Neuronal stem cell (in vitro differentiated cells): ENCODE results near the gene CIDEA.

Source experiments
- DNase-seq: peaks from one replicate; pipeline ENCODE4 v3.0.0-alpha.2; 2013; ENCODE audit warnings: low spot score
- H2AFZ ChIP-seq: one replicate; pipeline ENCODE4 v1.6.1; 2013; ENCODE audit warnings: mild to moderate bottlenecking, low read length, inconsistent platforms
- H2AK5ac ChIP-seq: 2 replicates; pipeline ENCODE4 v1.6.1; 2013; ENCODE audit warnings: low read depth, mild to moderate bottlenecking, inconsistent platforms, low read length, moderate library complexity, mixed read lengths
- H2BK120ac ChIP-seq: 2 replicates; pipeline ENCODE4 v1.6.1; 2013; ENCODE audit warnings: low read depth, mild to moderate bottlenecking, inconsistent platforms, low read length, moderate library complexity, mixed read lengths
- H2BK12ac ChIP-seq: one replicate; pipeline ENCODE4 v1.6.1; 2013; ENCODE audit warnings: low read length, inconsistent platforms
- H2BK15ac ChIP-seq: 2 replicates; pipeline ENCODE4 v1.6.1; 2013; ENCODE audit warnings: mild to moderate bottlenecking, low read length, inconsistent platforms, mixed read lengths
- H2BK5ac ChIP-seq: one replicate; pipeline ENCODE4 v1.6.1; 2013; ENCODE audit warnings: inconsistent platforms, mild to moderate bottlenecking, low read length, moderate library complexity
- H3K14ac ChIP-seq: one replicate; pipeline ENCODE4 v1.6.1; 2013; ENCODE audit warnings: low read length, inconsistent platforms
- H3K18ac ChIP-seq: 2 replicates; pipeline ENCODE4 v1.6.1; 2013; ENCODE audit warnings: low read length, inconsistent platforms
- H3K23ac ChIP-seq: 2 replicates; pipeline ENCODE4 v1.6.1; 2013; ENCODE audit warnings: low read depth, mild to moderate bottlenecking, mixed read lengths, low read length, inconsistent platforms; ENCODE audit not compliant: poor library complexity
- H3K27ac ChIP-seq: replicated peaks from 3 replicates; pipeline ENCODE4 v1.5.1; 2013; ENCODE audit warnings: low read length, inconsistent platforms
- H3K27me3 ChIP-seq, 3 experiments: 2 replicates each; pipeline ENCODE4 v1.6.1; 2013; ENCODE audit warnings: low read length in 3 of 3, mild to moderate bottlenecking in 2 of 3, inconsistent platforms in 1 of 3, low read depth in 1 of 3, mixed read lengths in 1 of 3, moderate library complexity in 1 of 3; ENCODE audit not compliant: control insufficient read depth in 3 of 3, insufficient read depth in 3 of 3
- H3K36me3 ChIP-seq, 2 donors: replicated peaks in 1 of 2; 2 replicates each; pipeline ENCODE4 v1.6.1; 2013; ENCODE audit warnings: low read length in 2 of 2; ENCODE audit not compliant: control insufficient read depth in 2 of 2, insufficient read depth in 2 of 2
- H3K4ac ChIP-seq: 2 replicates; pipeline ENCODE4 v1.6.1; 2013; ENCODE audit warnings: inconsistent platforms, mild to moderate bottlenecking, low read length, moderate library complexity
- H3K4me1 ChIP-seq, 2 donors: 1 replicate in 1 of 2; 2 replicates in 1 of 2; pipeline ENCODE4 v1.6.1; 2013; ENCODE audit warnings: low read length in 2 of 2, low read depth in 1 of 2; ENCODE audit not compliant: control insufficient read depth in 2 of 2, insufficient read depth in 1 of 2
- H3K4me2 ChIP-seq: one replicate; pipeline ENCODE4 v1.6.1; 2013; ENCODE audit warnings: mild to moderate bottlenecking, low read length, inconsistent platforms; ENCODE audit not compliant: insufficient read depth, poor library complexity, severe bottlenecking
- H3K4me3 ChIP-seq, 2 donors: 2 replicates each; pipeline ENCODE4 v1.5.1; 2013; ENCODE audit warnings: low read length in 2 of 2, mild to moderate bottlenecking in 2 of 2, inconsistent platforms in 1 of 2, moderate library complexity in 1 of 2
- H3K79me1 ChIP-seq: one replicate; pipeline ENCODE4 v1.6.1; 2013; ENCODE audit warnings: low read depth, mild to moderate bottlenecking, inconsistent platforms, low read length, moderate library complexity
- H3K9ac ChIP-seq: one replicate; pipeline ENCODE4 v1.6.1; 2013; ENCODE audit warnings: mild to moderate bottlenecking, low read depth, low read length, inconsistent platforms; ENCODE audit not compliant: poor library complexity
- H3K9me3 ChIP-seq, 2 donors: replicated peaks in 1 of 2; 2 replicates each; pipeline versions ENCODE3 to v1.6.1; 2013; ENCODE audit warnings: low read length in 2 of 2, mild to moderate bottlenecking in 2 of 2, inconsistent platforms in 1 of 2, low read depth in 1 of 2, mixed read lengths in 1 of 2, moderate library complexity in 1 of 2; ENCODE audit not compliant: control insufficient read depth in 2 of 2, insufficient read depth in 1 of 2
- H4K8ac ChIP-seq: one replicate; pipeline ENCODE4 v1.6.1; 2013; ENCODE audit warnings: low read depth, mild to moderate bottlenecking, inconsistent platforms, low read length, moderate library complexity
- H4K91ac ChIP-seq: one replicate; pipeline ENCODE4 v1.6.1; 2013; ENCODE audit warnings: low read length, low read depth, mild to moderate bottlenecking, inconsistent platforms; ENCODE audit not compliant: poor library complexity
- WGBS, 2 donors: extraction: QIAGEN DNeasy Blood & Tissue Kit; methylation state at CpG; one replicate each; pipeline ENCODE4 v1.1.7; 2013; ENCODE audit warnings: missing lambda C conversion rate in 2 of 2, mixed read lengths in 1 of 2; ENCODE audit not compliant: insufficient read length in 2 of 2, insufficient replicate concordance in 1 of 2; ENCODE audit errors: extremely low coverage in 2 of 2; 5-methylcytosine and 5-hydroxymethylcytosine counted together

The CIDEA gene

GRCh38 chr18:12307701-12308385 lies 53.7 kb downstream of the CIDEA start, which contains the start of gene TUBB6:
TSS of gene TUBB6 (plus strand) at chr18:12308241. CDS start at chr18:12308293, 52 bp downstream.
- no peak within 1 kb of the TSS for H3K4ac ChIP-seq
- no peak within 1 kb of the TSS for H2BK12ac ChIP-seq
- peak within 1 kb of the TSS; percentile 73 for H2AK5ac ChIP-seq
- H3K4me3 ChIP-seq = peak within 1 kb of the TSS; percentile 93 to 95
- peak; percentile 57 for DNase-seq
- H2AFZ ChIP-seq = peak within 1 kb of the TSS; percentile 96
- peak within 1 kb of the TSS; percentile 18 for H2BK120ac ChIP-seq
- H2BK15ac ChIP-seq = peak within 1 kb of the TSS; percentile 67
- peak within 1 kb of the TSS; percentile 56 for H3K14ac ChIP-seq
- H3K9me3 ChIP-seq = peaks cover 7 to 27% of the 10 kb centered on the region in 2 donors
- peak within 1 kb of the TSS; percentile 85 for H4K91ac ChIP-seq
- peak within 1 kb of the TSS; percentile 35 for H3K27ac ChIP-seq
- H3K36me3 ChIP-seq = peaks cover 11 to 31% of the 10 kb centered on the region in 2 donors
- no peak within 1 kb of the TSS for H4K8ac ChIP-seq
- peak within 1 kb of the TSS; percentile 96 for H3K23ac ChIP-seq
- peaks cover 6 to 13% of the 10 kb centered on the region in 2 donors for H3K4me1 ChIP-seq
- WGBS, 2 donors = no CpG with 5 or more reads among the region's 88 CpGs
- H3K79me1 ChIP-seq = no peaks in the 10 kb centered on the region
- H3K18ac ChIP-seq = peak within 1 kb of the TSS; percentile 95
- H3K4me2 ChIP-seq = peak within 1 kb of the TSS; percentile 64
- no peak within 1 kb of the TSS for H2BK5ac ChIP-seq
- peak within 1 kb of the TSS; percentile 91 for H3K9ac ChIP-seq
- peaks cover 3 to 32% (median 20%) of the 10 kb centered on the region in 3 experiments for H3K27me3 ChIP-seq

GRCh38 chr18:12308386-12309100 lies 54.4 kb downstream of the CIDEA start:
- Histone ChIP-seq H3K23ac (peak overlapping the region; percentile 96), H3K4me1 (peaks cover 6 to 13% of the 10 kb centered on the region in 2 donors), H4K8ac (no peak overlapping the region), H3K14ac (peak overlapping the region; percentile 56), H3K18ac (peak overlapping the region; percentile 95), H3K4me2 (peak overlapping the region; percentile 64), H2BK5ac (no peak overlapping the region), H4K91ac (no peak overlapping the region), H2BK15ac (peak overlapping the region; percentile 67), H3K27me3 (peaks cover 3 to 30% (median 20%) of the 10 kb centered on the region in 3 experiments), H3K4ac (no peak overlapping the region), H3K4me3 (peak overlapping the region; percentile 93 to 95), H2AFZ (peak overlapping the region; percentile 96), H2BK120ac (peak overlapping the region; percentile 18), H2BK12ac (no peak overlapping the region), H3K9me3 (peaks cover 7 to 27% of the 10 kb centered on the region in 2 donors), H3K36me3 (peaks cover 11 to 38% of the 10 kb centered on the region in 2 donors), H3K79me1 (no peaks in the 10 kb centered on the region), H3K9ac (peak overlapping the region; percentile 91), H2AK5ac (peak overlapping the region; percentile 73), H3K27ac (peak overlapping the region; percentile 35)
- no CpG with 5 or more reads among the region's 81 CpGs for WGBS, 2 donors
- DNase-seq = peak; percentile 63

GRCh38 chr18:12309683-12310198 lies 55.6 kb downstream of the CIDEA start:
- H2BK15ac ChIP-seq = no peak overlapping the region
- no peak overlapping the region for H4K91ac ChIP-seq
- H2AK5ac ChIP-seq = no peak overlapping the region
- no peak overlapping the region for H3K14ac ChIP-seq
- H3K4me2 ChIP-seq = no peak overlapping the region
- peaks cover 11 to 50% of the 10 kb centered on the region in 2 donors for H3K36me3 ChIP-seq
- H3K27me3 ChIP-seq = peaks cover 3 to 21% (median 20%) of the 10 kb centered on the region in 3 experiments
- peak overlapping the region in 1 of 2 donors; percentile 95 for H3K4me3 ChIP-seq
- no peak overlapping the region for H3K23ac ChIP-seq
- no peak for DNase-seq
- H3K79me1 ChIP-seq = no peaks in the 10 kb centered on the region
- no peak overlapping the region for H2AFZ ChIP-seq
- no peak overlapping the region for H2BK120ac ChIP-seq
- H3K4ac ChIP-seq = no peak overlapping the region
- H3K9me3 ChIP-seq = peaks cover 7 to 27% of the 10 kb centered on the region in 2 donors
- H4K8ac ChIP-seq = no peak overlapping the region
- no peak overlapping the region for H3K9ac ChIP-seq
- no peak overlapping the region for H3K18ac ChIP-seq
- WGBS, 2 donors = no CpG with 5 or more reads among the region's 7 CpGs
- no peak overlapping the region for H3K27ac ChIP-seq
- no peak overlapping the region for H2BK5ac ChIP-seq
- no peak overlapping the region for H2BK12ac ChIP-seq
- H3K4me1 ChIP-seq = peaks cover 6 to 13% of the 10 kb centered on the region in 2 donors

- Histone ChIP-seq H2BK5ac (no peak overlapping the region), H2BK120ac (no peak overlapping the region), H2AK5ac (no peak overlapping the region), H3K4me2 (no peak overlapping the region), H3K4me1 (peaks cover 6 to 13% of the 10 kb centered on the region in 2 donors), H3K36me3 (peaks cover 12 to 61% of the 10 kb centered on the region in 2 donors), H3K4me3 (no peak overlapping the region), H2BK12ac (no peak overlapping the region), H2AFZ (no peak overlapping the region), H3K9ac (no peak overlapping the region), H3K9me3 (peaks cover 7 to 27% of the 10 kb centered on the region in 2 donors), H3K27ac (no peak overlapping the region), H4K8ac (no peak overlapping the region), H3K79me1 (no peaks in the 10 kb centered on the region), H4K91ac (no peak overlapping the region), H3K14ac (no peak overlapping the region), H2BK15ac (no peak overlapping the region), H3K4ac (no peak overlapping the region), H3K23ac (no peak overlapping the region), H3K18ac (no peak overlapping the region), H3K27me3 (peaks cover 3 to 20% (median 16%) of the 10 kb centered on the region in 3 experiments)
- no peak for DNase-seq
- no CpG with 5 or more reads among the region's 6 CpGs for WGBS, 2 donors
These were observed 56.6 kb downstream of the CIDEA start for GRCh38 chr18:12310762-12311161.
